GM19023 (cell line): ENCODE data around the gene OR2AE1.

ENCODE experiments used
- ATAC-seq: cut with Tn5 transposase; IDR thresholded peaks from one replicate; pipeline ENCODE4 v1.9.1; 2021; ENCODE audit warnings: mild to moderate bottlenecking, moderate library complexity; ENCODE audit not compliant: unreplicated experiment

The OR2AE1 gene

GRCh38 chr7:99860281-99861127 is 16.3 kb downstream of the OR2AE1 start:
- no peak for ATAC-seq

GRCh38 chr7:99855236-99855635 is 21.6 kb downstream of the OR2AE1 start:
- ATAC-seq, result no peak

DNA sequence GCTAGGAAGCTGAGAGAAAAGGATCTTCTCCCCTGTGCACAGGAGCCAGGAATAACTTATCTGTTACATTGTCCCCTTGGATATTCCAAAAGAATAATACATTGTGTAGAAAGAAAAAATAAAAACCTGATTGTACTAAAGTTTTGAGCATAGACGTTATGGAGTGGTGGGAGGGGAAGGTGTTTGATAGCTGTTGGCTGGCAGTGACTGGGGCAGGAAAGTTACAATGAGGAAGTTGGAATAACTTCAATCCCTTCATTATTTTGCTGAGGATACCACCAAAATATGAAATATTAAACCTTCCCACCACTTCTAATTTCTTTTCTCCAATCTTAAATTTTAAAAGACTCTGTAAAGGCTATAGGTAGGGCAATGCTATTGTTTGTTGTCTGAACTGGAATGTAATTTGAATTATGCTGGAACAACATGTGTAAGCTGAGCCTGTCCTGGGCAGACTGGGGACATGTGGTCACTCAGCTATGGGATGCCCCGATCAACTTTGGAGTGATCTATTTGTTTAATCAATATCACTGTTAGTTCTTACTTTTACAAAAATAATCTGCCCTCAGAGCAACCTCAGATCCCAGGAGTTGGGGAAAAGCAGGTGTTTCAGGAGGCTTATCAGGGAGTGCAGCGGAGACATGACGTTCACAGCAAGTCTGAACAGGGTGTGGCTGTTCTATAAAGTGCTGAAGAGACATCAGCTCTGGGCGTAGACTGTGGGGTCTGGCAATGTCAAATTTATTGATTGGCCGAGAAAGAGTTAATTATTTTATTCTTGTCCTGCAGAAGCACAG is 28.2 kb downstream of the OR2AE1 start:
- ATAC-seq, result no peak

DNA sequence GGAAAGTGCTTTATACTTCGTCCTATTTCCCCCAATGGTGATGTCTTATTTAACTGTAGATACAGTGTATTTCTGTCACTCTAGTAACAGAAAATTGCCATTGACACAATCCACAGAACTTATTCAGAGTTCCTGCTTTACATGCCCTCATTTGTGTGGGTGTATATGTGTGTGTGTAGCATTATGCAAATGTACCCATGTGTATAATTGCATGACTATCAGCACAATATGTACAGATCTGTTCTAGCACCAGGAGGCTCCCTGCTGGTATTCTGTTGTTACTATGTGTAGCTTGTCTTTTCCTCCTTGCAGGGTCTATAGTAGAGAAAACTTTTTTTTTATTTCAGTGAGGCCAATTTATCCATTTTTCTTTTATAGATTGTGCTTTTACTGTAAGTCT is 32.5 kb downstream of the OR2AE1 start:
- no peak for ATAC-seq

DNA sequence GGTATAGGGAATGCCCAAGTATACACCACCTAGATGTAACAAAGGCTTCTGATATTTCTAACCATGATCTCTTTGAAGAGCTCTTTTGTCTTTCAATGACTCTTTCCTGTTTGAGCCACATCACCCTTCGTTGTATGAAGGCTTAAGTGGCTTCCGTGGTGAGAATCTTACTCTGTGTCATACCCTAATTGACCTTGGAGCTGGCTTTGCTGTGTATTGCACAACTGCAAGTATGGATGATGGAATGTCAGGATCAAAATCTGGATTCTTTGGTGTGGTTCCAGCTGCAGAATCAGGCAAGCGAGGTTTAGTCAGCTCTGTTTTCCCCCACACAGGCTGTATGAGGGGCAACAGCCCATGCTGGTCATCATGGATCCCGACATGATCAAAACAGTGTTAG is 33.0 kb downstream of the OR2AE1 start:
- ATAC-seq, result no peak

DNA sequence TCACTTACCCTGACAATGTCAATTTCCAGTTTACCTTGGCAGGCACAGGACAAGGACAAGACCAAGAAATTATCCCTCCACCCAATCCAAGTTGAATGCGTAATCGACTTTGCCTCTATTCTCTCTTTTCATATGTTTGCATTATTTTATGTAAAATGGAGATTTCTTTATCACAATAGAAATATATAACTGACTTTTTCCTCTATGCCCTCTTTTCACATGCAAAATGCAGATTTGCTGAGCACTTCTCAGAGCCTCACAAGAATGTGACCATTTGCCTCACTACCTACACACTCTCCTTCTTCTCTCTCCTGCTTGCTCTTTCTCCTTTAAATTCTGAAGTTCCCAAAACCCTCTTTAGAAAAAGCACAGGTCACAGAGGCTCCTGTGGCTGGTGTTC is 33.9 kb downstream of the OR2AE1 start:
- ATAC-seq, result no peak

DNA sequence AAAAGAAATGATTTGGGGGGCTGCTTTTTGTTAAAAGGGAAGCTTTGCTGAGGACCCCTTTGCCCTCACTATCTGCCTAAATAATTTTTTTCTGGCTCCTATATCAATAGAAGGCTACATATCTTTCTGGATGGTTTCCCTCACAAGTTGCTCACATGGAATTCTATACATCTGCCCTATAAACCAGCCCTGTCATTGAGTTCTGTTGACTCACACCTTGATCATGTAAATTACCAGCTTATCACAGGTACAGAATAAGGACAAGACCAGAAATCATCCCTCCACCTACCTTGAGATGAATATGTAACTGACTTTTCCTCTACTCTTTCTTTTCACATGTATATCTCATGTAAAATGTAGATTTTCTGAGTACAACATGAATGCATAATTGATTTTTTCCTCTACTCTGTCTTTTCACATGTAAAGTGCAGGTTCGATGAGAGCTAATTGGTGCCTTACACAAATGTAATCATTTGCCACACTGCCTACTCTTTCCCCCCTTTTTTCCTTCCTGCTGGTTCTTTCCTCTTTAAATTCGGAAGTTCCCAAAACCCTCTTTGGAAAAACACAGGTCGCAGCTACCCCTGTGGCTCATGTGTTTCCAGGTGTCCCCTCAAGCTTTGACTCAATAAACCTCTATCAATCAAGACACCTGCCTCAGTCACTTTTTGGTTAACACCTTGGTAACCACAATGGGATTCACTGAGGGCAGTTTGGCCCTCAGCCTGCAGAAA is 36.5 kb downstream of the OR2AE1 start:
- ATAC-seq, result no peak

GRCh38 chr7:99839287-99840021 is 37.4 kb downstream of the OR2AE1 start:
- ATAC-seq, result no peak

DNA sequence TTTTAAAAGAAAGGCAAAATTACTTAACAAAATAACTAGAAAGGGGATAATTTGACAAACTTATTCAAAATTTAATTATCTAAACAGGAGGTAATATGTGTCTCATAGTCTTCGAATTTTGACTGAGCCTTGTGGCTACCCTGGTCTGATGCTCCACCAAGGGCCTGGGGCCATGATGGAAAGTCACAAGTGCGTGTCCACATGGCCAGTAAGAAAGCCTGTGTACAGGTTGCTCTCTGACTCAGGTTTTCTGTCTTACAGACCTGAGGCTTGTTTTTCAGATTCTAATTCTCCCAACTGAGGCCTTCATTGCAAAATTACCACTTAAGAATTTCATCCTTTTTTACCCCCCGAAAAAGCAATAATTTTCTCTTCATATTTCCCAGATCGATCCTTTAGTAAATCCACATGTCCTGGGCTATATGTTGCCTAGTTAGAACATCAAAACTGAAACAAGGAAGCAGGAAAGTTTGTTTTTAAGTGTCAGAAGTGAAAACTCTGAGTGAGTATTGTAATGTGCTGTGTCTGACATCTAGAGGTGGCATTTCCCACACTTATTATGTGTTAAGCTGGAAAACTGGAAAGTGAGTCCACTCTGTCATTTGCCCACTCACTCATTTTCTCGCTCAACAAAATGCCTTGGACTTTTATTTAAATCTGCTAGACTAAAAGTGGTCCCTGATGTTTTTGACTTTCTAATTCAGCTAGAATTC is 39.0 kb downstream of the OR2AE1 start:
- no peak for ATAC-seq

- no peak for ATAC-seq
Measured at GRCh38 chr7:99835189-99835588, 41.6 kb downstream of the OR2AE1 start.

DNA sequence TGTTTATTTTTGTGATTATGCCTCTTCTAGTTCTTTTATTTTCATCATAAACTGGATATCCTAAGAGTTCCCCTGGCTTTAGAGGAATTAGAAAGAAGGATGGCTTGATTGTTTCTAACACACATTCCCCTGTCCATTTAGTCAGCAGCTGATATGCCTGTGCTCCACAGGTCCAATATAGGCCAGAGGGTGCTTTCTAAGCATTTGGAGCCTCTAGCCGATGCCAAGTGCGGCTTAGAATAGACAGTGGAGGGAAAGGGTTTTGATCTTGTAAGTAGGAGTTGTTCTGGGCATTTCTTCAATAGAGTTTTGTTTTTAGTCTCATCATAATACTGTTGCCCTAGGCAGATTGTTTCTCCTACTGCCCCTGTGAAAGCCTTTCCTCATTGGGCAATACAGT is 42.5 kb downstream of the OR2AE1 start:
- ATAC-seq, result no peak

DNA sequence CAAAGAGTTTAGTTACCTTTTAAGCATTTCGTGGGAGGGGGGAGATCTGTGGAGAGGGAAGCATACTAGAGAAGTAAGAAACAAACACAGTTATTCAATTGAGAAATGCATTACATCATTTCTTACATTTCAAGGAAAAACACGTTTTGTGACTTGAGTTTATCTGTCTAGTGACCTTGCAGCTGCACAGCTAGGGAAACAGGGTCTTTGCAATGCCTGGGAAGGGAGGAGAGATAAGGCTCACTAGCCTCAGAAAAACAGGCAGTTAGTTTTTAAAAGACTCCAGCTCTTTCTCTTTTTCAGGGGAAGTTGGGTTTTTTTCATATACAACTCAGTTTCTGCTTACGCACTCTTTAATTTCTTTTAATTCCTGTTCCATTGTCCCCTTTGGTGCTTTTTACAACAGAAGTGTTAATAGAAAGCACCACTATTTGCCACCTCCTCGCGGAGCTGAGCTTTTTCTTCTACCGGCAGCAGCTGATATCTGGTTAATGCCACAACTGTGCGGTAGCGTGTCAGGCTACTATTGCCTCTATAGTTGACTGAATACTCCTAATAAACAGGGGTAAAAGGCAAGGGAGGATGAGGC is 43.5 kb downstream of the OR2AE1 start:
- no peak for ATAC-seq

GRCh38 chr7:99831595-99831994 is 45.2 kb downstream of the OR2AE1 start:
- no peak for ATAC-seq

DNA sequence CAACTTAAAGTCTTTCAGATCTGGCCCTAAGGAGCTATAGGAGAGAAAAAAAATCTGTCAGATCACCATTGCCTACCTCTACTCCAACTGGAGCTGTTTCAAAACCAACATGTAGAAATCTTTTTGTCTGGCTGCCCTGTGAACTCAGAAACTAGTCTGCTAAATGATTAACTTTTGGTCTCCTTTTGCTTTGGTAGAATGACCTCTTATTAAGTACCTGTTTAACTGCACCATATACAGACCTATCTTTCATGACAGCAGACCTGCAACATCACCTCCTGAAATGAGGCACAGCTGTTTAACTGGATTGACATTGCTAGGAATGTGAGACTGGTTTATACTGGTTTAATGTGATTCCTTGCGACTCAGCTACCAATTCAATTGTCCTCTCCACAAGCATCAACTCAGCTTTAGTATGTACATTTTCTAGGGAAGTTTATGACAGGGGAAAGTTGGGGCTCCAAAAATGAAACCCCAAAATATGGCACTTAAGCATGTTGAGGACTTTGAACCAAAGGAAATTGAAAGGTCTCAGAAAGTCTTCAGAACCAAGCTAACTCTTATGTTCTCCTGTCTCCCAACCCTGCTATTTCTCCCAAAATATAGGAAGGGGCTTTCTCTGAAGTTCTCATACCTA is 47.2 kb downstream of the OR2AE1 start:
- ATAC-seq, result no peak

DNA sequence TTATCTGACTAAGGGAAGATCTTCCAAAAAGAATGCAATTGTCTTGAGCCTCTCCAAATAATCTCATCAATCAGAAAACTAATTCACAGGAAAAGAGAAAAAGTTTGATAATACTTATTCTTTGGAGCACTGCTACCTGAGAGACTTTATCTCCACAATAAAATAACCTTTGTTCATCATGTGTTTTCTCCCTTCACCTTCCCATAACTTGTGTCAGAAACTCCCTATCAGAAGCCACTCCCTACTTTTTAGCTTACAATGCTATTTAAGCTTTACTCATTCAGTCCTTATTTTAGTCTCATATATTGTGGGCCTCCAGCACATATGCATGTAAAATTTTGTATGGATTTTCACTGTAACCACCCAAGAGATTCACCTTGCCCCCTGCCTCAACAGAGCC is 48.0 kb downstream of the OR2AE1 start:
- no peak for ATAC-seq

- ATAC-seq, result no peak
Measured at GRCh38 chr7:99827040-99827778, 49.6 kb downstream of the OR2AE1 start.
